Right lobe of liver (tissue), 4 donors: Measurements from ENCODE around the gene LSM12.

Experiments used
- CTCF ChIP-seq, 4 donors: fragments of 200-600 bp in 3 of 4; fragments of 450-650 bp in 1 of 4; IDR thresholded peaks; one replicate each; pipeline versions ENCODE4 v1.5.1 to v1.8.0; 2016 to 2022; ENCODE audit warnings: antibody characterized with exemption in 4 of 4, mild to moderate bottlenecking in 2 of 4
- POLR2A ChIP-seq: fragments of 450-650 bp; IDR thresholded peaks from one replicate; pipeline ENCODE4 v1.6.1; 2017; ENCODE audit warnings: antibody characterized with exemption, mild to moderate bottlenecking
- donor health status: DM: no; HTN: no; CAD: no.
- donor health status: DM: no; HTN: no; CAD: no.
- donor health status: DM: no; HTN: yes; CAD: no.

- no peak for TF ChIP-seq CTCF (IDR thresholded peaks at IDR 0.05)
- no peak for TF ChIP-seq POLR2A
Observed at GRCh38 chr17:44024271-44024663, 42.2 kb downstream of the LSM12 start.
